KMS-11 (cell line): ENCODE results near the gene TNFSF13.

Experiments used
- H2AFZ ChIP-seq: fragments of 200-600 bp; sonication (generic); 2 replicates; pipeline ENCODE4 v1.6.1; 2016; ENCODE audit warnings: antibody characterized with exemption, mixed run types, low read depth
- H3K27ac ChIP-seq: fragments of 200-600 bp; sonication (generic); 2 replicates; pipeline ENCODE4 v1.6.1; 2016; ENCODE audit warnings: mild to moderate bottlenecking, mixed run types
- H3K27me3 ChIP-seq: fragments of 200-600 bp; sonication (generic); 2 replicates; pipeline ENCODE4 v1.6.1; 2017; ENCODE audit warnings: mild to moderate bottlenecking, low read depth, mixed run types, moderate library complexity; ENCODE audit not compliant: insufficient read depth
- H3K36me3 ChIP-seq: fragments of 200-600 bp; sonication (generic); 2 replicates; pipeline ENCODE4 v1.6.1; 2017; ENCODE audit warnings: mild to moderate bottlenecking, mixed run types; ENCODE audit not compliant: insufficient read depth
- H3K4me1 ChIP-seq: fragments of 200-600 bp; sonication (generic); 2 replicates; pipeline ENCODE4 v1.6.1; 2016; ENCODE audit warnings: mild to moderate bottlenecking, low read depth, mixed run types; ENCODE audit not compliant: poor library complexity, severe bottlenecking
- H3K4me2 ChIP-seq: fragments of 200-600 bp; sonication (generic); 2 replicates; pipeline ENCODE4 v1.7.0; 2016; ENCODE audit warnings: mild to moderate bottlenecking, mixed run types
- H3K4me3 ChIP-seq: fragments of 200-600 bp; sonication (generic); IDR thresholded peaks from 2 replicates; pipeline ENCODE4 v1.6.1; 2017; ENCODE audit warnings: low read depth, low read length, mixed read lengths; ENCODE audit not compliant: insufficient read depth
- H3K79me2 ChIP-seq: fragments of 200-600 bp; sonication (generic); 2 replicates; pipeline ENCODE4 v1.6.1; 2016; ENCODE audit warnings: low read depth, mixed run types; ENCODE audit not compliant: insufficient read depth
- H3K9ac ChIP-seq: fragments of 200-600 bp; sonication (generic); 2 replicates; pipeline ENCODE4 v1.6.1; 2016; ENCODE audit warnings: mild to moderate bottlenecking, mixed run types
- H4K20me1 ChIP-seq: fragments of 200-600 bp; sonication (generic); 2 replicates; pipeline ENCODE4 v1.6.1; 2016; ENCODE audit warnings: mild to moderate bottlenecking, mixed run types; ENCODE audit not compliant: insufficient read depth
- TF ChIP-seq, protein P1 (sequence below): fragments of 200-600 bp; sonication (generic); conservative IDR thresholded peaks from 2 replicates; pipeline ENCODE4 v1.6.1; 2017; ENCODE audit warnings: low read depth, mild to moderate bottlenecking, antibody characterized with exemption, low read length, moderate library complexity, mixed read lengths

TNFSF13 gene

DNA sequence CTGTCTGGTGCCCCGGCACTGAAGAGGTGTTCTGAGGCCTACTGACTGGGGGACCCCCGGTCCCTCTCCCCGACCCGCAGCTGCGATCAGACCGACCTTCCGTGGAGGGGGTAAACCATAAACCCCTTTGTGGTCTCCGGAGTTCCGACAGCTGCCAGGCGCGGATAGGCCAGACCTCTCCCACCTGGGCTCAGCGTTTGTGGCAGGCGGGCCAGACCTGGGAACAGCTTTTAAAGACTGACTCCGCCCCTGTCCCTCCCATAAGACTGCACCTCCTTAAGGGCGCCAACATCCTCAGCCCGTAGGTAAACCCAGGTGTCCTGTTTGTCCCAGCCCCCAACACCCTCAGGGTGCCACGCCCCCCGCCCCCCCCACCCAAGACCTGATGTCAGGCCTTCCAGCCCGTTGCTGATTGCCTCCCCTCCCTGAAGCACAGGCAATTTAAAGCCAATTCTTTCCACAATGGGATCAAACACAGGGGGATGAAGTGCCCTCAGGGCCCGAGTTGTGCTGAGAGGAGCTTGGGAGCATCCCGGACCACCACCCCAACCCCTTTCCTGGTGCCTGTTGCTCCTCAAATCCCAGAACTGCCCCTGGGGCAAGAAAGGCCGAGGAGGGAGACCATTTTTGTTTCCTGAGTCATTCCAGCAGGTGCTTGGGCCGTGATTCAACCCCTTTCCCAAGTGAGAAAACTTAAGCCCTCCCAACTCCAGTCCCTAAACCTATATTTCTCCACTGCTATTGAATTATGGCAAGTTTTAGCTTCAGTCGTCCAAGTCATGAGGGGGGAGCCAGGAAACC, 31.5 kb downstream of the TNFSF13 start, which contains the start of gene SOX15:
TSS of gene SOX15 (minus strand) at position 204 of the 801 bp plus-strand sequence. CDS start 418 bp downstream, outside the sequence.
- H3K4me1 ChIP-seq: no peaks in the 10 kb centered on the region
- no peak within 1 kb of the TSS for H3K4me3 ChIP-seq
- H4K20me1 ChIP-seq: no peaks in the 10 kb centered on the region
- H3K79me2 ChIP-seq: no peaks in the 10 kb centered on the region
- H2AFZ ChIP-seq: no peak within 1 kb of the TSS
- no peak within 1 kb of the TSS for H3K9ac ChIP-seq
- H3K4me2 ChIP-seq: no peak within 1 kb of the TSS
- H3K27ac ChIP-seq: no peak within 1 kb of the TSS
- TF ChIP-seq, protein P1, sequence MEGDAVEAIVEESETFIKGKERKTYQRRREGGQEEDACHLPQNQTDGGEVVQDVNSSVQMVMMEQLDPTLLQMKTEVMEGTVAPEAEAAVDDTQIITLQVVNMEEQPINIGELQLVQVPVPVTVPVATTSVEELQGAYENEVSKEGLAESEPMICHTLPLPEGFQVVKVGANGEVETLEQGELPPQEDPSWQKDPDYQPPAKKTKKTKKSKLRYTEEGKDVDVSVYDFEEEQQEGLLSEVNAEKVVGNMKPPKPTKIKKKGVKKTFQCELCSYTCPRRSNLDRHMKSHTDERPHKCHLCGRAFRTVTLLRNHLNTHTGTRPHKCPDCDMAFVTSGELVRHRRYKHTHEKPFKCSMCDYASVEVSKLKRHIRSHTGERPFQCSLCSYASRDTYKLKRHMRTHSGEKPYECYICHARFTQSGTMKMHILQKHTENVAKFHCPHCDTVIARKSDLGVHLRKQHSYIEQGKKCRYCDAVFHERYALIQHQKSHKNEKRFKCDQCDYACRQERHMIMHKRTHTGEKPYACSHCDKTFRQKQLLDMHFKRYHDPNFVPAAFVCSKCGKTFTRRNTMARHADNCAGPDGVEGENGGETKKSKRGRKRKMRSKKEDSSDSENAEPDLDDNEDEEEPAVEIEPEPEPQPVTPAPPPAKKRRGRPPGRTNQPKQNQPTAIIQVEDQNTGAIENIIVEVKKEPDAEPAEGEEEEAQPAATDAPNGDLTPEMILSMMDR: no peak
- H3K27me3 ChIP-seq: no peaks in the 10 kb centered on the region
- H3K36me3 ChIP-seq: no peaks in the 10 kb centered on the region

DNA sequence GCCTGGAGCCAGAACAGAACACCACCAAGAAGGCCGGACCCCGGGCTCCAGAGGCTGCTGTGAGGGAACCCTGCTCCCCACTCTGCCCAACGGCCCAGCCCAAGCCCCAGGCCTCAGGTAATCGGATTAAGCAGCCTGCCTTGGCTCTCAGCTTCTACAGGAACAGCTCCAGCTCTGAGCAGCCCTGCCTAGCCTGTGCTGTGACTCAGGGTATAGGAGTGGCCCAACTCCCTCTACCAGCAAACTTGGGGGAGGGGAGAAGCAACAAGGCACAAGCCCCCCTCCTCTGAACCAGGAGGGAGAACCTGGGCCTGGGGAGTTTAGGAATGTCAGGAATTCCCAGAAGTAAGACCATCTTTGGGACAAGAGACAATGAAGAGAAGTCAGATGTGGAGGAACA, 32.2 kb downstream of the TNFSF13 start:
- Histone ChIP-seq H3K9ac (no peak overlapping the region), H3K4me1 (no peaks in the 10 kb centered on the region), H3K4me3 (no peak overlapping the region), H3K27me3 (no peaks in the 10 kb centered on the region), H3K79me2 (no peaks in the 10 kb centered on the region), H3K36me3 (no peaks in the 10 kb centered on the region), H2AFZ (no peak overlapping the region), H3K27ac (no peak overlapping the region), H3K4me2 (no peak overlapping the region), H4K20me1 (no peaks in the 10 kb centered on the region)
- TF ChIP-seq, protein P1: no peak

DNA sequence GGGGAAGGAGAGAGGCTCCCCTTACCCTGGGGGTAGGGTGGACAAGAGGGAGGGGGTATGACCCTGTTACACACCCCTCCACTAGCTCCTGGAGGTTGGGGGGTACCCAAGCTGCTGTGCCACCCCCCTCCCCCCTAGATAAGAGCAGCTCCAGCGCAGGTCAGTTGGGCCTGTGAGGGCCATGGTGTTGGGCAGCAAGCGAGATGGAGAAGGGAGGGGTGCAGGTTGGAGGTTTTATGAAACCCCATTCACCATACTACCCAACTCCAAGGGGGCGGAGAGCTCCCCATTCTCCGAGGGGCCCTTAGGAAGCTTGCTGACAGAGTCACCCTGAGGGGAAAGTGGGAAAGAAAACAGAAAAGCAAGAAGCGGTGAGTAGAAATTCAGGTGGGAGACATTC, 33.0 kb downstream of the TNFSF13 start:
- Histone ChIP-seq H3K27me3 (no peaks in the 10 kb centered on the region), H3K79me2 (no peaks in the 10 kb centered on the region), H3K9ac (no peak overlapping the region), H3K4me3 (no peak overlapping the region), H3K4me2 (no peak overlapping the region), H3K4me1 (no peaks in the 10 kb centered on the region), H3K36me3 (no peaks in the 10 kb centered on the region), H3K27ac (no peak overlapping the region), H2AFZ (no peak overlapping the region), H4K20me1 (no peaks in the 10 kb centered on the region)
- TF ChIP-seq, protein P1: no peak

DNA sequence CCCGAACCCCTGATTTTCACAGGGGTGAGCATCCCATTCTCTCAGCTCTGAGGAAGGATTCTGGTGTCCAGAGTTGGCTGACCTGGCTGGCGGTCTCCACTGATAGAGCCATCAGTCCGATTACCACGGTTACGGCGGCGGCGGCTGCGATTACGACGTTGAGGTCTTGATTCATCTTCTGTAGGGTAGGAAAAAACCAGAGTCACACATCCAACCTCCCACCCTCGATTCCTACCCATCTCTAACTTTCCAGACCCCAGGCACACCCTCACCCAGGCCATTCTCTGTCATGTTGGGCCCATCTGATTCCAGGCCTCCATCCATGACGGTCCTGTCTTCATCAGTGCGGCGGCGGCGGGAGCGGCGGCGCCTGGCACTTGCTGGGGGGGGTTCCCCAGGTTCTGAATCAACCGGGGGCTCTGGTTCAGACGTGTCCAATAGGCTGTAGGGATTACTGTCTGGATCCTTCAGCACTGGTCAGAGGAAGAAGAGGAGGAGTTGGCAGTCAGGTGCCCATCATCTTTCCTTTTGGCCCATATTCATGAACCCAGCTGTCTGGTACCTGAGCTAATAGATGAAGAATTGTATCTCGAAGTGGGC, 34.0 kb downstream of the TNFSF13 start:
- no peaks in the 10 kb centered on the region for H3K36me3 ChIP-seq

More for the DNA sequence above, 34.0 kb downstream of the TNFSF13 start:
- H3K27ac ChIP-seq: no peak overlapping the region
- no peak overlapping the region for H2AFZ ChIP-seq
- H3K79me2 ChIP-seq: no peaks in the 10 kb centered on the region
- H3K4me3 ChIP-seq: no peak overlapping the region
- H3K4me2 ChIP-seq: no peak overlapping the region
- H3K27me3 ChIP-seq: no peaks in the 10 kb centered on the region
- TF ChIP-seq, protein P1: no peak
- H3K4me1 ChIP-seq: no peaks in the 10 kb centered on the region
- no peaks in the 10 kb centered on the region for H4K20me1 ChIP-seq
- no peak overlapping the region for H3K9ac ChIP-seq
